Astrocyte (in vitro differentiated cells and primary cell): ENCODE results near the gene GSAP. TPM values are rescaled to one million over a fixed set of nuclear protein-coding genes. Genes with fewer than 3 reads are reported as not detected.

Source experiments
- DNase-seq: peaks from one replicate; pipeline ENCODE4 v3.0.0-alpha.2; 2010; ENCODE audit warnings: low read depth
- FAIRE-seq: peaks from 2 replicates; lab custom pipeline; 2011; peaks lifted over from hg19 to GRCh38; lab: Jason Lieb, UNC
- H2AFZ ChIP-seq: 2 replicates; pipeline ENCODE4 v1.6.0; 2012; ENCODE audit warnings: low read depth, low read length, inconsistent platforms
- H3K27ac ChIP-seq: 2 replicates; pipeline ENCODE4 v1.5.1; 2011; ENCODE audit warnings: low read depth, low read length, inconsistent platforms
- H3K27me3 ChIP-seq: 2 replicates; pipeline ENCODE4 v1.6.0; 2011; ENCODE audit warnings: low read length, inconsistent platforms; ENCODE audit not compliant: insufficient read depth
- H3K36me3 ChIP-seq: 2 replicates; pipeline ENCODE4 v1.5.1; 2011; ENCODE audit warnings: low read length, inconsistent platforms; ENCODE audit not compliant: insufficient read depth
- H3K4me1 ChIP-seq: 2 replicates; pipeline ENCODE4 v1.5.1; 2011; ENCODE audit warnings: low read length, inconsistent platforms; ENCODE audit not compliant: insufficient read depth
- H3K4me2 ChIP-seq: 2 replicates; pipeline ENCODE4 v1.6.0; 2012; ENCODE audit warnings: low read length, inconsistent platforms
- H3K4me3 ChIP-seq: 2 replicates; pipeline ENCODE4 v1.5.1; 2011; ENCODE audit warnings: low read depth, mild to moderate bottlenecking, low read length, inconsistent platforms; ENCODE audit not compliant: insufficient read depth
- H3K79me2 ChIP-seq: 2 replicates; pipeline ENCODE4 v1.6.0; 2012; ENCODE audit warnings: mild to moderate bottlenecking, low read length, inconsistent platforms; ENCODE audit not compliant: insufficient read depth
- H3K9ac ChIP-seq: 2 replicates; pipeline ENCODE4 v1.6.0; 2012; ENCODE audit warnings: mild to moderate bottlenecking, low read length, inconsistent platforms
- H3K9me3 ChIP-seq: 2 replicates; pipeline ENCODE4 v1.5.1; 2012; ENCODE audit warnings: low read depth, mild to moderate bottlenecking, low read length, inconsistent platforms; ENCODE audit not compliant: insufficient read depth
- H4K20me1 ChIP-seq: 2 replicates; pipeline ENCODE4 v1.6.0; 2012; ENCODE audit warnings: low read length, inconsistent platforms; ENCODE audit not compliant: insufficient read depth
- H3K27ac Mint-ChIP-seq: one replicate; pipeline ENCODE4 v1.8.0; 2021; ENCODE audit warnings: mild to moderate bottlenecking, mixed read lengths; ENCODE audit not compliant: unreplicated experiment
- H3K27me3 Mint-ChIP-seq: one replicate; pipeline ENCODE4 v1.8.0; 2021; ENCODE audit warnings: low read depth, mixed read lengths; ENCODE audit not compliant: unreplicated experiment
- H3K36me3 Mint-ChIP-seq: one replicate; pipeline ENCODE4 v1.8.0; 2021; ENCODE audit warnings: low read depth, mixed read lengths; ENCODE audit not compliant: unreplicated experiment
- H3K4me1 Mint-ChIP-seq: one replicate; pipeline ENCODE4 v1.8.0; 2021; ENCODE audit warnings: low read depth, mixed read lengths; ENCODE audit not compliant: unreplicated experiment
- H3K4me3 Mint-ChIP-seq: one replicate; pipeline ENCODE4 v1.8.0; 2021; ENCODE audit warnings: mild to moderate bottlenecking, moderate library complexity, mixed read lengths; ENCODE audit not compliant: unreplicated experiment
- H3K9me3 Mint-ChIP-seq: one replicate; pipeline ENCODE4 v1.8.0; 2021; ENCODE audit warnings: mild to moderate bottlenecking, mixed read lengths; ENCODE audit not compliant: unreplicated experiment
- CTCF ChIP-seq: IDR thresholded peaks from 2 replicates; pipeline ENCODE4 v1.5.1; 2011; ENCODE audit warnings: low read depth, mild to moderate bottlenecking, inconsistent platforms, low read length, moderate library complexity; ENCODE audit not compliant: insufficient read depth
- EZH2 ChIP-seq: IDR thresholded peaks from 2 replicates; pipeline ENCODE4 v1.6.1; 2012; ENCODE audit warnings: mild to moderate bottlenecking, low read length, inconsistent platforms; ENCODE audit not compliant: insufficient read depth
- total RNA-seq: library from RNA; stranded (reverse); gene quantifications from 2 replicates; pipeline ENCODE4 v1.2.1, GENCODE V29; 2021

GSAP gene
- total RNA-seq, 1 donor from 2014 or later = 4.1 TPM

DNA sequence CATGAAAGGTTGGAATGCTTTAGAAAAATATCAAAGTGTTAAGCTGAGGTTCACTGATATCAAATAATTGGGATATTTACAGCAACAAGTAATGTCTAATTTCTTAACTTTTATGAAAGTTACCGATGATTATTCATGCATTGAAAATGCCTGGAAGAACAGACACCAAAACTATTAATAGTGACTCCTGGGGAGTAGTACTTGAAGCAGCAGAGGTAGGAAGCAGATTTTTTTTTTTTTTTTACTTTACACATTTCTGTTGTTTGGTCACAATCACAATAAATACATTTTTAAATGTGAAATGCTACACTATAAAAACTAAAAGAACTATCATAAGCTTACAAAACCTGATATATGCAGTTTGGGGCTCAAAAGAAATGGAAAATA, 146.1 kb downstream of the GSAP start:
- H3K9ac ChIP-seq = no peak overlapping the region
- H3K9me3 Mint-ChIP-seq = no peaks in the 10 kb centered on the region
- no peak overlapping the region for H3K4me2 ChIP-seq

DNA sequence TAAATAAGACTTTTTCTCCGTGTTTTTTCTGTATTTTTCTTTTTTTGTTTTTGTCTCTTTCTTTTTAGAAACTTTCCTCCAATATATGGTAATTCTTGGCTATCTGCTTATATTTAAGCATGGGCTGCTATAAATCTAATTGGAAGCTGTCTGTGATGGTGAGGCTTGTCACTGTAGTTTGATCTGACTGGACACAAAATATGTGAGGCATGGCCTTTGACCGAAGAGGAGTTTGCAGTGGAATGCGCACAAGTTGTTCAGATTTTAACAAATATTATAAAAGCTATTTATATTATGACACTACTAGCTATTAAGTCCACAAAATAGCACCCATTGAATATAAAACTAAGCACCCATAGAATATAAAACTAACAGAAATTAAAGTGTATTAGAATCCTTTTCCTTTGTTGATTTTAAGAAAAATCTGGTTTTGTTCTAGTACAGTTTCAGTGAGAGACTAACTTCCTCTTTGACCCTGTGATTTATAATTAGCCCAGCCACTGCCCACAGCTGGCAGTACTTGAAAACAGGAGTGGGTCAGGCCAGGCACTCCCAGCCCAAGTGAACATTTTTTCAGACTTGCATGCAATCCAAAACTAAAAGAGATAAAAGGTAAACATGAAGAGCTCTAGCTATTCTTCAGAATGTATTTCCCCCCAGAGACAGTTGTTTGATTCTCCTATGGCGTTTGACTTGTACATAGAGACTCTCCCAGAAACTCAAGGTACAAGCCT, 146.6 kb downstream of the GSAP start:
- H3K4me3 Mint-ChIP-seq = no peak overlapping the region

More for the DNA sequence above, 146.1 kb downstream of the GSAP start:
- no peak for DNase-seq
- H3K79me2 ChIP-seq = no peaks in the 10 kb centered on the region
- H3K4me3 ChIP-seq = no peak overlapping the region
- H3K27me3 ChIP-seq = no peaks in the 10 kb centered on the region
- H3K27ac ChIP-seq = no peak overlapping the region
- Mint-ChIP-seq H3K27ac (no peak overlapping the region), H3K27me3 (no peaks in the 10 kb centered on the region), H3K4me3 (no peak overlapping the region), H3K4me1 (peaks cover 11% of the 10 kb centered on the region), H3K36me3 (no peaks in the 10 kb centered on the region)
- no peaks in the 10 kb centered on the region for H3K9me3 ChIP-seq
- FAIRE-seq = no peak
- H2AFZ ChIP-seq = no peak overlapping the region
- TF ChIP-seq CTCF (no peak), EZH2 (no peak)
- H4K20me1 ChIP-seq = no peaks in the 10 kb centered on the region
- no peaks in the 10 kb centered on the region for H3K4me1 ChIP-seq
- no peaks in the 10 kb centered on the region for H3K36me3 ChIP-seq

More for the DNA sequence above, 146.6 kb downstream of the GSAP start:
- Histone ChIP-seq H3K9me3 (no peaks in the 10 kb centered on the region), H3K27me3 (no peaks in the 10 kb centered on the region), H3K4me3 (no peak overlapping the region), H3K9ac (no peak overlapping the region), H3K4me1 (no peaks in the 10 kb centered on the region), H3K36me3 (no peaks in the 10 kb centered on the region), H3K4me2 (no peak overlapping the region), H3K27ac (no peak overlapping the region), H3K79me2 (no peaks in the 10 kb centered on the region), H2AFZ (no peak overlapping the region), H4K20me1 (no peaks in the 10 kb centered on the region)
- H3K9me3 Mint-ChIP-seq = no peaks in the 10 kb centered on the region
- TF ChIP-seq CTCF = no peak
- no peak for TF ChIP-seq EZH2
- FAIRE-seq (no peak), DNase-seq (no peak)
- H3K27ac Mint-ChIP-seq = no peak overlapping the region
- no peaks in the 10 kb centered on the region for H3K36me3 Mint-ChIP-seq
- H3K27me3 Mint-ChIP-seq = no peaks in the 10 kb centered on the region
- H3K4me1 Mint-ChIP-seq = peaks cover 11% of the 10 kb centered on the region
